Fibroblast of skin of left quadriceps (primary cell): ENCODE results near the gene ABCA4.
"Not testable (repeated sequence)": the region's sequence is repeated elsewhere in the genome, so short reads cannot be mapped to it uniquely, and the experiment has no call there.

Experiments used
- DNase-seq, 2 experiments: peaks; one replicate each; pipeline ENCODE4 v3.0.0-alpha.2; 2013; ENCODE audit warnings: low read depth in 2 of 2

ABCA4 gene

DNA sequence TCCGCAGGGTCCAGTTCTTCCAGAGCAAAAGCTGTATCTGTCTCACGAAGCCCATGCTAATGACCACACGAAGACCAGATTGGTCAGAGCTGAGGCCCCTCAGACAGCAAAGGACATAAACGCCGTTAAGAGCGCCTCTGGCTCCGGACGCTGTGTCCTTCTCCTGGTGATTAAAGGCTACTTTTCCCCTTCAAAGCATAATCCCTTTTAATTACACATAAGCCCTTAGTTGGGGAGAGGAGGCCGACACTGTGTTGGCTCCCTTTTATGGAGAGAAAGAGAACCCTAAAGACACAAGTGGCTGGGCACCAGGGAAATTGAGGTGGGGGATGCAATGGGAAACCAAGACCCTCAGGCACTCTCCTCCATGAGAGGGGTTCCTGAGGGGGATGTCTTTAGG, at the start of gene ABCA4:
TSS of gene ABCA4 (minus strand) at position 158 of the 400 bp plus-strand sequence. CDS start at position 55, 103 bp downstream.
- DNase-seq = no peak

DNA sequence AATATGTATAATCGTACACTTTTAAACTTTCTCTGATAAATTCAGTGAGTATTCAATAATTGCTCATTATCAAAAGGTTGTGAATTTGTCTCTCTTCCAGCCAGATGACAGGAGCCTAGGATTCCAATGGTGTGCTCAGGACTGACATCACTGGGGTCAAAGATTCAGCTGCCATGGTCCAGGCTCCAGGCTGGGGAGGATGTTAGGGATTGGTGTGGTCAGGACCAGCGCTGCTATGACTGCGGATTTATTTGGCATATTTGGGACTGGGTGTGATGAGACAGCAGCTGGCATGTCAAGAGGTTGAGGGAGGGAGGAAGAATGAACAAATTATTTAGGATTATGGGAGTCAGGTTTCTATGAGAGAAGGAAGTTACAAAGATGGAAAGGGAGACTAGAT, 48.2 kb upstream of the ABCA4 start:
- DNase-seq = no peak

DNA sequence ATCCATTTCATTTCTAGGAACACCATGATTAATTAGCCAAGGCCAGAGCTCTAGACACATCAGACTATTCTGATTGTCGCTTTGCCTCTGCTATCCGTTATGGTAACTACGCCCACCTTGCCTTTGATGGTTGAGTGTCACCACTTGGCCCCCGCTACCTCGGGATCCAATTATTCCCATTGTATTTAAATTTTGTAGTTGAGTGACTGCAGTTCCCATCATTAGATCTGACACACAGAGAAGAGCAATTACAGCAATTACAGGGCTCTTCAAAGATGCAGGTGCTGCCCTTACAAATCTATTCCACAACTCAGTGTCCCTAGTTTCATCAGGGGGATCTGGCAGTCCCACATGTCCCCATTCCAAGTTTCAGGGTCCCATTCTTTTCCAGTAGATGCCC, 44.9 kb upstream of the ABCA4 start:
- no peak for DNase-seq

DNA sequence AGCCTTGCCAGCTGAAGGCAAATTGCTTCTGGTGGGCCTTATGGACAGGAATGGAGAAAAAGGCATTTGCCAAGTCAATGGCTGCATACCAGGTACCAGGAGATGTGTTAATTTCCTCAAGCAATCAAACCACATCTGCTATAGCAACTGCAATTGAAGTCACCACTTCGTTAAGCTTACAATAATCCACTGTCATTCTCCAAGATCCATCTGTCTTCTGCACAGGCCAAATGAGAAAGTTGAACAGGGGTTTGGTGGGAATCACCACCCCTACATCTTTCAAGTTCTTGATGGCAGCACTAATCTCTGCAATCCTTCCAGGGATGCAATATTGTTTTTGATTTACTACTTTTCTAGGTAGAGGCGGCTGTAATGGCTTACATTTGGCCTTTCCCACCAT, 43.9 kb upstream of the ABCA4 start:
- DNase-seq = not testable (repeated sequence)

DNA sequence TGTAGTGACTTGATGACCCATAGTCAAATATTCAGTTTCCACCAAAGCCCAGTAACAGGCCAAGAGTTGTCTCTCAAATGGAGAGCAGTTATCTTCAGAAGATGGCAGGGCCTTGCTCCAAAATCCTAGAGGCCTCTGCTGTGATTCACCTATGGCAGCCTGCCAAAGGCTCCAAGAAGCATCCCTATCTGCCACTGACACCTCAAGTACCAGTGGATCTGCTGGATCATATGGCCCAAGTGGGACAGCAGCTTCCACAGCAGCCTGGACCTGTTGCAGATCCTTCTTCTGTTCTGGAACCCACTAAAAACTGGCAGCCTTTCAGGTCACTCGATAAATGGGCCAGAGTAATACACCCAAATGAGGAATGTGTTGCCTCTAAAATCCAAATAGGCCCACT, 43.2 kb upstream of the ABCA4 start:
- DNase-seq = not testable (repeated sequence)

DNA sequence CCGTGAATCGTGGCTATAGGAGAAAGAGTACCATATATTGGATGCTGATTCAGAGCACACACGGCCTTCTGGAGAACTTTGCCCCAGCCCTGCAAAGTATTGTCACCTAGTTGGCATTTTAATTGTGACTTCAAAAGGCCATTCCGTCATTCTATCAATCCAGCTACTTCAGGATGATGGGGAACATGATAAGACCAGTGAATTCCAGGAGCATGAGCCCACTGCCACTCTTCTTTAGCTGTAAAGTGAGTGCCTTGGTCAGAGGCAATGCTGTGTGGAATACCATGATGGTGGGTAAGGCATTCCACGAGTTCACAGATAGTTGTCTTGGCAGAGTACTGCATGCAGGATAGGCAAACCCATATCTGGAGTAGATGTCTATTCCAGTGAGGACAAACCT, 42.3 kb upstream of the ABCA4 start:
- not testable (repeated sequence) for DNase-seq

DNA sequence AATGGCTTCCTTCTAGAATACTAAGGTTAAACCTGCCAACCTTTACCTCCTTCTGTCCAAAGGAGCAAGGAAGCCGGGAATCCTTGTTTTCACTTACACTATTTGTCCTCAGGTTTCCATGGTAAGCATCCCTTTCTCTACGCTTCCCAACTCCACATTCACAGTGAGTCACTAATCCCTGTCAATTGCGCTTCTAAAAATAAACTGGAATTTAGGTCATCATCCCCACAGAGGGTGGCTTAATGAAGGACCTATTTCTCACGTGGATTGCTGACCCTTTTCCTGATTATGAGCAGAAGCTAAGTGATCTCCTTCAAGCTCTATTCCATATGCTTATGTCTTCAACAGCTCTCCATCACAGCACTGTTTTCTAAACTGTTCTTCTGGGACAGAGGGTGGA, 39.9 kb upstream of the ABCA4 start:
- DNase-seq = peak; percentile 50 to 52

DNA sequence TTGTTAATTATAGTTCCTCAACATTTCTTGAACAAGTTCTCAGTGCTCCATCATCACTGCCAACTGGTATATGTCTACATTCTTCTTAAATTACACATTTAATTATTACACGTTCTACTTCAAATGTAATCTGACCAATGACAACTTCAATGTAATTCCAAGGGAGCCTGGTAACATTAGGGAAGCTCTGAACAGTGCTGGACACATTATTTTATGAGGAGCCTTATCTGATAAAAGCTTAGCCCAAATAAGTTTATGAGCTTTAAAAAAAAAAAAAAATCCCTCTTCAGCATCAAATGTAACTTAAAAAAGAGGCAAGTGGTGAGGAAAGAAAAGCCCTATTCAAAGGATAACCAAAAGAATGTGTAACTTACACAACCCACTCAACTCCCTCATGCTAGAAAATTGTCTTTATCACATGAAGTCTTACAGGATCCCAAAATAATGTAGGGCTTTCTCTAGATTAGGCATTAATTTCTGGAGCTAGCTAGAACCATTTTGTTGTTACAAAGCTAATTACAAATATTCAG, 35.2 kb upstream of the ABCA4 start:
- no peak for DNase-seq

DNA sequence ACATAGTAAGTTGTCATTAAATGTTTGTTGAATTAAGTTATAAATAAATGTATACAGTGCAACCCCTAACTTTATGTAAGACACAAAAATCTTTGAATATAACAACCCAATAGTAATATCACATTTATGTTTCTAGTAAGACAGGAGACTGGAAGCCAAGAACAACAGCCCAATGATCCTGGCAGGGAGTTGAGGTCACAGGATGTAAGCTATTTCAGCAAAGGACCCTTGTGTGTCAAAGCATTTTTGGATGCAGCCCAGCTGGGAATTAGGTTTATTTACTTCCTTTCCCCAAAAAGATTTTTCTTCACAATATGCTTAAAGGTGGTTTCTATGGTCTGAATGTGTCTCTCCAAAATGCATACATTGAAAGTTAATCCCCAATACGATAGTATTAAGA, 34.0 kb upstream of the ABCA4 start:
- no peak for DNase-seq

DNA sequence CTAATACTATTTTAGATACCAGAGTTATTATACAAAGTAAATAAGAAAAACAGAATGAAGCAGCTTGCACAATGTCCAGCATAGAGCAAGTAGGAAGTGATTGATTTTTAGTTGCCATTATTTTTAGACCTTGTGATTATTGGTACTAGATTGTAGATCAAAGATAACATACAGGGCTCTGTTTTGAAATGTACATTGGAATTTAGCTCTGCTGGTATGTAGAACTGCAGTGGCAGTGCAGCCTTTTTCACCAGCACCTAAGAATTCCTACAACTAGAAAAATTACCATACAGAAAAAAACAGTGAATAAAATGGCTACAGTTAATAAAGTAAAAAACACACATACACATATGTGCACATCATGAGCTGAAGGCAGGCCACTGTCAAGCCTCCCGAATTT, 32.2 kb upstream of the ABCA4 start:
- no peak for DNase-seq

DNA sequence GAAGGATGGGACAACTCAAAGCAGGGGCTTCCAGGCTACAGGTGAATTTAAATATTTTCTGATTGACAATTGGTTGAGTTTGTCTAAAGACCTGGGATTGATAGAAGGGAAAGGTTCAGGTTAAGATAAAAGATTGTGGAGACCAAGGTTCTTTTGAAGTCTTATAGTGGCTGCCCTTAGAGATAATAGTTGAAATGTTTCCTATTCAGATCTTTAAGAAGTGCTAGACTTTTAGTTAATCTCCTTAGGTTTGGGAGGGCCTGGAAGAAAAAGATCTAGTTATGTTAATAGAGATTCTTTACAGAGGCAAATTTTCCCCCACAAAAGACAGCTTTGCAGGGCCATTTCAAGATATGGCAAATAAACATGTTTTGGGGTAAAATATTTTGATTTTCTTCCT, 28.2 kb upstream of the ABCA4 start:
- not testable (repeated sequence) for DNase-seq

DNA sequence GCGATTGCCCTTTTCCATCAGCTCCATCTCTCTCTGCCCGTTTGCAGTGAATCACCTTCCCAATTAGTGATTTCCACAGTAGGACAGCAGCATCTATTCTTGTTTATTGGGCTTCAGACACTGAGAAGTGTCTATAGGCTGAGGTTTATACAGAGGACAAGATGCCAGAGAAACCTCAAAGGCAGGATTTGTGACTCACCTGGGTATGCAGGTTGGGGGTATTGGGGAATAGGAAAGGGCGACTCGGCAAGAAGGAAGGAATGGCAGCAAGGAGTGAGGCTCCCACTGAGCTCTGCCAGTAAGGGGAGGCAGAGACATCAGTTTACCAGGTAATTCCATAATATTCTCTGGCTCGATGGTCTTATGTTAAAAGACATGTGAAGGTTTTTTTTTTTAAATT, 25.3 kb upstream of the ABCA4 start:
- no peak for DNase-seq

DNA sequence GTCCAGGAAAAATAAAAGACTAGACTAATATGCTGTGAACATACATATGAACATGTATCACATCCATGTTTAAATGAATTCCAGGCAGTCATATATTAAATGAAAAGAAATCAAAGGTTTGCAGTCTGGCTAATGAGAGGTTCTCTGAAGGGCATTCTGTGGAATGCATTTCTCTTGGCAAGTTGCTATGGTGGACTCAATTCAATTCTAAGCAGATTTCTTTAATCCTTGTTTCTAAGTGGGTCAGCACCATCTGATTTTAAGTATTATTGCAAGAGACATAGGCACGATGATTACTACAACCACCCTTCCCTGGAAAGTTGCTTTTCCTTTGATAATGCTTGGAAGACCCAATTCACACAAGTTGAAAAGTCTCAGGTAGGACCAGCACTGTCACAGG, 23.9 kb upstream of the ABCA4 start:
- no peak for DNase-seq

DNA sequence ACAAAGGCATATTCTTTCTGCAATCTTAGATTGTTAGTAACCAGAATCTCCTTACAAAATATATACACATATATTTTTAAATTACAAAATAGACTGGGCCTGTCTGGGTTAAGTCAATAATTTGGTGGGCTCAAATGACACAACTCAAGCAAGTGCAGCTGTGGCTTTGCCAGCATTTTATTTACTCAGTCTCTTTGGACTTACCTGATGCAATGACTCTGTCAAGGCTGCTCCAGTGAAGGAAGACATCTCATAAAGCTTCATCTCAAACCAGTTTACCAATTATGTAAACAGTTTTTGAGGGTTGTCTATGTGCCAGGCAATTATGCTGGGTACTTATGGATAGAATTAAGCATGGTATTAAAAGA, 22.8 kb upstream of the ABCA4 start:
- DNase-seq = no peak

DNA sequence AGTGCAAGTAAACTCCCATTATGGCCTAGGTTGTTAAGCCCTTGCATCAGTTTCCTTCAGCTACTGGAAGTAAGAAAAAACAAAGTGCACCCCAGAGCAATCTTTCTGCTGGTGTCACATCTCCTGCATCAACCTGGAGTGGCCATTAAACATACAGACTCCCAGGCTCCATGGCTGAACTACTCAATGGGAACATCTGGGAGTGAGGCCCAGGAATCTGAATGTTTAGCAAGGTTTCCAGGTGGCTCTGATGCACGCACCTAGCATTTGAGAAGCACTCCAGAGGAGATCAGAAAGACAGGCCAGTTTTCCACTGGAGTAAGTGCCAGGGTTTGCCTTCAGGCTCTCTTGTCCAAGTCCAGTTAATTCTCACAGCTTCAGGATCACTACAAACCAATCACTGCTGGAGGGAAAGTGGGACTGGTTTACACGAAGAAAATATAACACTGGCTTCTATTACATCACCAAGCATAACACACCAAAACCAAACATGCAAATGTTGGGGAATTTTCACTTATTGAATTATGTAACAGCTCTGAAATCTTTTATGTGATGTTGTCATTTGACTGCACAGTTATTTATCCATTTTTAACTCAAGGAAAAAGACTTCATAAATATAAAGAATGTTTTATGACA, 22.3 kb upstream of the ABCA4 start:
- DNase-seq = no peak

DNA sequence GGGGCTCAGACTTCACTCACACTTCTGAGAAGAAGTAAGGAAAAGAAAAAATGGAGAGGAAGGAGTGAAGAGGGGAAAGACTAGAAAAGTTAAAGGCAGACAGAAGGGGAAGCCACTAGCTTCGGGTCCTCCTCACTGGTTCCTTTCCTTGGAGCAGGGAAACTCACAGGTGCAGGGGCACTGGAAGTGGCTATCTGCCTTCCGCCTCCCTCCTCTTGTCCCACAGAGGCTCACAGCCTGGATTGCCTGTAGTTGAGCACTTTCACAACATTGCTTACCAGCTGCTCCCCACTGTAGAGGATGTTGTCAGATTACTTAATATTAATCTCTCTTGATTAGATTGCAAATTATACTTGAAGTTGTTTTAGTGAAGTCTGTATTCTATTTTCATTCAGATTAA, 21.6 kb upstream of the ABCA4 start:
- DNase-seq = no peak

DNA sequence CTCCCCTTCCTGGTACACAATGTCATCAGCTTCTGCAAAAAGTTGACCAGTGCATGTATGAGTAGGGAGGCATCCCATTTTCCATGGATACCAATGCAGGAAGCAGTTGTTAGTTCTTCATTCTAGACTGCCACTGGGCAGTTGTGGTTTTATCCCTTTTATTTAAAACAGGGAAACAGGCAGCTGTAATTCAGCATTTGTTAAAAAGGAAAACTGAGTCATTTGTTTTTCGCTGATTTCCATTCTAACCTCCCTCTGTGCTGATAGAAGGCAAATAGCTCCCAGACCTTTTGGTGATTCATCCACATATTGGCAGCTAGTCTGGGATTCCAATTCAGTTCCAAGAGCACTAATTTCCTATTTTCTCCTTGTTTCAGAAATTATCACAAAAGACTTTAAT, 21.1 kb upstream of the ABCA4 start:
- peak; percentile 42 to 50 for DNase-seq

DNA sequence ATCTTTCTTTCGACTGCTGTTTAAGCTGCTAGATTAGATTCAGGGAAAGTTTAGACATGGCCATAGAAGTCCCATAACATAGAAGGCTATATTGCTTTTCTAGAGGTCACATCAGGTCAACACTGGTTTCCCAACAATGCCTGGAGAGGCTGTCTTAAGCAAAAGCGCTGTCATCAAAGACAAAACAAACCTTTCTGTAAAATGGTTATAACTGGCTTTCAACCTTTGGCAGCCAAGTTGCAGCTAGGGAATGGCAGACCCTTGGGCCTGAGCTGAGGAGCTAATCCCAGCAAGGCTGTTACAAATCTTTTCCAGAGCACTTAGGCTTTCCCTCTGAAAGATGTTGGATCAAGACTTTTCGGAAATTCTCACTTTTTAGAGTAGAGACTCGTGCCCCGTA, 11.2 kb upstream of the ABCA4 start:
- DNase-seq = no peak

DNA sequence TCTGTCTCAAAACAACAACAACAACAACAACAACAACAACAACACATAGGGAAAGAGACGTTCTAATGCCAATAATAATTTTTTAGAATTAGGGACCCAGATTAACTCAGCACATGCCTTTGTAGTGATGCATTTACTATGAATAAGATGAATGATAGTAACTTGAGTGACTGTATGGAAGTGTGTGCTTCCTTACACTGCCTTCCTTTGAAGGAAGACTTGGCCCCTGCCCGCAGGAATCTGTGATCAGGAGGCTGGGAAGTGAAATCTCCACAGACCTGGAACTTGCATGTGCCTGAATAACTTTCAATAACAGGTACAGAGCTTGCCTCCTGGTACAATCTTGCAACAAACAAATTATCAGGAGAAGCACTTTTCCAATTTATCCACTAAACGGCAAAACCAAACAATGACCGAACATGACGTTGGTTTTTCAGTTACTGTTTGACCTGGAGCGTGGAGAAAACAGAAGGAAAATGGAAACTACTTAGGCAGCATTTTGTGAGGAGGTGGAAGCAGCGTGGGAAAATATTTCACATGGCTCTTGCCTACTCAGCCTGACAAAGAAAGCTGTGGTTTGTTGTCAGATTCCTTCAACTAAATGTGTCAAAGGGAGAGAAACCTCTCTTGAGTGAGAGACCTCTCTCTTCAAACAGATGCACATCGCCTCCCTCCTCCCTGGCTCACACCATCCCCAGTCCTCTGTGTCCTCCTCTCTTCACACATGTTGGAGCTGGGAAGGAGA, 10.1 kb upstream of the ABCA4 start:
- no peak for DNase-seq

DNA sequence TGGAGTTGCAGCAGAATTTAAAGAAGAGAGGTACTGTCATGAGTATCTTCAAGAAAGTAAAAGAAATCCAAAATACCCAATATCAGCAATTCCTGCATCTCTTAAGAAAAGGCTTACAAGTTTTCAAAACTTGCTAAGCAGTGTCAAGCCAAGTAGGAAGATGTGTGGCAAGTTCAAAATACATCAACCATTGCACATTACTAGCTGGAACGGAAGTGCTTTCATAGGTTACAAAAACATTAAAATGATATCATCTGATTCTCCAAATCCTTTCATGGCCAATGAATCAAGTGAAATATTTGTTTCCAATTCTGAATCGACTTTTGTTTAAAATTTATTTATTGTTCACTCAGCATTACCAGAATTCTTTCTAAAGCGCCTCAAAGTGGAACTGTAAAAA, 5.7 kb upstream of the ABCA4 start:
- DNase-seq = no peak

DNA sequence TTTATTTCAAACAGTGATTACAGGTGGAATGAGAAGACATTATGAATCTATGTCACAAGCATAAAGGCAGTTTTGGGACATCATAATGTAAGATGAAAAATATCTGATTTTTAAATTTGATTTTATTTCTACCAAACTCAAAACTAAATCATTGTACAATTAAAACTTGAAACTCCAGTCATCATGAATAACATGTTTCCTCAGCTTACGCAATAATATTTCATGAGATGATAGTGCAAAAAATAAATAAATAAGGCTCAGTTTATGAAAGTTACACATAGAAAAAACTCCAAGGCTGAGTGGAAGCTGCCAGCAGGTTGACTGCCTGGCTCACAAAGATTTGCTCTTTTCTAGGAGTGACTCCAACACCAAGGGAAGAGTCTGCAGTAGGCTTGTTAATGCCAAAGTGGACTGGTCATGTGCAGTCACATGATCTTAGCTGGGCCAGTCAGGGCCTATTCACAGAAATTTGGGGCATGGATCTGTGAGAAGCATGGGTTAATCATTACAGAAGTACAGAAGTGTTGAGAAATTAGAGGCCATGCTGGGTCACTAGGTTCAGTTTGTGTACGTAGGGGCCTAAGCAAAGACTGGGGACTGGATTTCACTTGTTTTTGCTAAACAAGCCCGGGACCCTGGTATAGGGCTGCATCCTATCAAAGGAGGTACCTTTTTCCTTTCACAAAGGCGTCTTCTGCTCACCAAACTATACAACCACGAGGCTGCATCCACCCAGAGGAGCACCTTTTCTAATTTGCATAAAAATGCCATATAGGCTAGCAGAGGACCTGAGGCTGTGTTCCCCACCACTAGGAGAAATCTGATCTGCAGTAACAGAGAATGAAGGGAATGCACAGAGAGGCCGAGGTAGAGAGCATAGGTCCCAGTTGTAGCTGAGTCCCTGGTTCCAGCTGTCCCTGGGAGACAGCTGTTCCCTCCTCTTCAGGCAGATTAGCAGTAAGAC, 4.9 kb upstream of the ABCA4 start:
- DNase-seq = no peak

DNA sequence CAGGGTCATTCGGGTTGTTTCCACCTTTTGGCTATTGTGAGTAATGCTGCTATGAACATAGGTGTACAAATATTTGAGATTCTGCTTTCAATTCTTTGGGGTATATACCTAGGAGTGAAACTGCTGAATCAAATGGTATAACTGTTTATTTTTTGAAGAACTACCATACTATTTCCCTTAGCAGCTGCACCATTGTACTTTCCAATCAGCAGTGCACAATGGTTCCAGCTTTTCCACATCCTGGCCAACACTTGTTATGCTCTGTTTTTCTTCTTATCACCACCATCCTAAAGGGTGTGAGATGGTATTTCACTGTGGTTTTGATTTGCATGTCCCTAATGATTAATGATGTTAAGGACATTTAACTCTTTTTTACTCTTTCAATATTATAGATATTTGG, 3.6 kb upstream of the ABCA4 start:
- DNase-seq = no peak
